ENCODE measurements around the gene SDR42E1. TPM values are rescaled to one million over a fixed set of nuclear protein-coding genes. Genes with fewer than 3 reads are reported as not detected.

SDR42E1 gene
- total RNA-seq, 1 donor from 2014 or later = 23.2 TPM

DNA sequence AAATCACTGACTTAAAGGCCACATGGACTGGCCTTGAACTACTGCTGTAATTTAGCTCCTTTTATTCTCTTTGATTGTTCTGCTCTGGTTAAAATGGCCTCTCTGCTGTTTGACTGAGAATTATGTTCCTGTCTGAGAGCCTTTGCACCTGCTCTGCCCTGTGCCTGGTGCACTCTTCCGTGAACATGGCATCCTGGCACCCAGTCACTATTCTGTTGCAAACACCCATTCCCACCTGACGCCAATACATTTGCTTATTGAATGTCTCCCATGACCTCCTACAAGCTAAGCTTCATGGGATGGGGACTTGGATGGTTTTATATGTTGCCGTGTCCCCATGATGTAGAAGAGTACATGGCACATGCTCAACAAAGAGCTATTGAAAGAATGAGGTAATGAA lies 43.8 kb upstream of the SDR42E1 start:
- FAIRE-seq (no peak), DNase-seq (ENCODE audit: low read depth) (no peak)
- H3K4me3 ChIP-seq (ENCODE audit: low read depth, low read length) = no peak overlapping the region
- no peaks in the 10 kb centered on the region for H3K27me3 ChIP-seq (ENCODE audit: control insufficient read depth, insufficient read depth, low read length)
- H3K36me3 ChIP-seq (ENCODE audit: control insufficient read depth, insufficient read depth, low read length) = no peaks in the 10 kb centered on the region
- TF ChIP-seq, protein P1, sequence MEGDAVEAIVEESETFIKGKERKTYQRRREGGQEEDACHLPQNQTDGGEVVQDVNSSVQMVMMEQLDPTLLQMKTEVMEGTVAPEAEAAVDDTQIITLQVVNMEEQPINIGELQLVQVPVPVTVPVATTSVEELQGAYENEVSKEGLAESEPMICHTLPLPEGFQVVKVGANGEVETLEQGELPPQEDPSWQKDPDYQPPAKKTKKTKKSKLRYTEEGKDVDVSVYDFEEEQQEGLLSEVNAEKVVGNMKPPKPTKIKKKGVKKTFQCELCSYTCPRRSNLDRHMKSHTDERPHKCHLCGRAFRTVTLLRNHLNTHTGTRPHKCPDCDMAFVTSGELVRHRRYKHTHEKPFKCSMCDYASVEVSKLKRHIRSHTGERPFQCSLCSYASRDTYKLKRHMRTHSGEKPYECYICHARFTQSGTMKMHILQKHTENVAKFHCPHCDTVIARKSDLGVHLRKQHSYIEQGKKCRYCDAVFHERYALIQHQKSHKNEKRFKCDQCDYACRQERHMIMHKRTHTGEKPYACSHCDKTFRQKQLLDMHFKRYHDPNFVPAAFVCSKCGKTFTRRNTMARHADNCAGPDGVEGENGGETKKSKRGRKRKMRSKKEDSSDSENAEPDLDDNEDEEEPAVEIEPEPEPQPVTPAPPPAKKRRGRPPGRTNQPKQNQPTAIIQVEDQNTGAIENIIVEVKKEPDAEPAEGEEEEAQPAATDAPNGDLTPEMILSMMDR (IDR thresholded peaks at IDR 0.05; ENCODE audit: insufficient read depth, low read length, severe bottlenecking) = no peak

GRCh38 chr16:82051656-82052055 lies 40.4 kb upstream of the SDR42E1 start:
- Histone ChIP-seq H3K27me3 (ENCODE audit: control insufficient read depth, insufficient read depth, low read length) (no peaks in the 10 kb centered on the region), H3K36me3 (ENCODE audit: control insufficient read depth, insufficient read depth, low read length) (no peaks in the 10 kb centered on the region), H3K4me3 (ENCODE audit: low read depth, low read length) (no peak overlapping the region)
- FAIRE-seq (no peak), DNase-seq (ENCODE audit: low read depth) (no peak)
- TF ChIP-seq, protein P1 (IDR thresholded peaks at IDR 0.05; ENCODE audit: insufficient read depth, low read length, severe bottlenecking) = no peak

GRCh38 chr16:82050909-82051357 lies 39.7 kb upstream of the SDR42E1 start:
- TF ChIP-seq, protein P1 (IDR thresholded peaks at IDR 0.05; ENCODE audit: insufficient read depth, low read length, severe bottlenecking) = no peak
- Histone ChIP-seq H3K36me3 (ENCODE audit: control insufficient read depth, insufficient read depth, low read length) (no peaks in the 10 kb centered on the region), H3K27me3 (ENCODE audit: control insufficient read depth, insufficient read depth, low read length) (no peaks in the 10 kb centered on the region), H3K4me3 (ENCODE audit: low read depth, low read length) (no peak overlapping the region)
- no peak for DNase-seq (ENCODE audit: low read depth)
- no peak for FAIRE-seq

DNA sequence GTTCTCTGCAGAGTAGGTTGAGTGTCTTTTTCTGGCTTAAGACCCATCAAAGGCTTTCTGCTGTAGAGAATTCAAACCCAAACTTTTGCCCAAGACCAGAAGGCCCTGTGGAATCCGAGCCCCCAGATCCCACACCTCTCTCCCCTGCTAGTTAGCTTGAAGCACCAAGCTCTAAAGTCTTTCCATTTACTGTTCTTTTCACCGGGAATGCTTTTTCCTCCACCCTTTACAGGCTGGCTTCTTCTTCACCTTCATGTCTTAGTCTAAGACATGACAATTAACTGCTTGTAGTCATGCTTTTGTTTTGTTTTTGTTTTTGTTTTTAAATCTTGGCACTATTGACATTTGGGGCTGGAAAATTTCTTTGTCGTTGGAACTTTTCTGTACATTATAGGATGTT lies 39.2 kb upstream of the SDR42E1 start:
- TF ChIP-seq, protein P1 (IDR thresholded peaks at IDR 0.05; ENCODE audit: insufficient read depth, low read length, severe bottlenecking) = no peak
- FAIRE-seq (no peak), DNase-seq (ENCODE audit: low read depth) (no peak)
- Histone ChIP-seq H3K36me3 (ENCODE audit: control insufficient read depth, insufficient read depth, low read length) (no peaks in the 10 kb centered on the region), H3K27me3 (ENCODE audit: control insufficient read depth, insufficient read depth, low read length) (no peaks in the 10 kb centered on the region), H3K4me3 (ENCODE audit: low read depth, low read length) (no peak overlapping the region)

GRCh38 chr16:82049484-82049883 lies 38.2 kb upstream of the SDR42E1 start:
- TF ChIP-seq, protein P1 (IDR thresholded peaks at IDR 0.05; ENCODE audit: insufficient read depth, low read length, severe bottlenecking) = no peak
- FAIRE-seq (no peak), DNase-seq (ENCODE audit: low read depth) (no peak)
- no peaks in the 10 kb centered on the region for H3K36me3 ChIP-seq (ENCODE audit: control insufficient read depth, insufficient read depth, low read length)
- no peaks in the 10 kb centered on the region for H3K27me3 ChIP-seq (ENCODE audit: control insufficient read depth, insufficient read depth, low read length)
- H3K4me3 ChIP-seq (ENCODE audit: low read depth, low read length) = no peak overlapping the region

DNA sequence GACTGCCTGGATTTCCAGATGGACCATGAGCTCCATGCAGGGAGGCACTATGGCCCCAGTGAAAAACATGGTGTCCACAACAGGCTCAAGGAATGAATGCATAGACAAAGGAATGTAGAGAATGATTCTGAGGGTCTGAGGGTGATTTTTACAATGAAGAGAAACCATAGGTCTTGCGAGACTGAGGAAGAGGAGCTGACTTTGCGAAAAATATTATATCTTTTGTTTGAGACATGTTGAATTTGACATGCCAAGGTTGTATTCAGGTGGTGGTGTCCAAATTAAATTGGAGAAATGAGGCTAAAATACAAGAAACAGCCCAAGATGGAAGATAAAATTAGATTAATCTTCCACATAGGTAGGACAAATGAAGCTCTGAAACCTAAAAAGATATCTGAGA lies 36.5 kb upstream of the SDR42E1 start:
- TF ChIP-seq, protein P1 (IDR thresholded peaks at IDR 0.05; ENCODE audit: insufficient read depth, low read length, severe bottlenecking) = no peak
- DNase-seq (ENCODE audit: low read depth) (no peak), FAIRE-seq (no peak)
- Histone ChIP-seq H3K36me3 (ENCODE audit: control insufficient read depth, insufficient read depth, low read length) (no peaks in the 10 kb centered on the region), H3K4me3 (ENCODE audit: low read depth, low read length) (no peak overlapping the region), H3K27me3 (ENCODE audit: control insufficient read depth, insufficient read depth, low read length) (no peaks in the 10 kb centered on the region)

Data from bronchial epithelial cell (primary cell).